H9 (cell line): ENCODE results near the gene SH3TC1. TPM values are rescaled to one million over a fixed set of nuclear protein-coding genes. Genes with fewer than 3 reads are reported as not detected.

ENCODE experiments used
- DNase-seq: peaks from one replicate; pipeline ENCODE4 v3.0.0-alpha.2; 2017
- H2AFZ ChIP-seq: one replicate; pipeline ENCODE4 v1.6.1; 2013; ENCODE audit warnings: mild to moderate bottlenecking, low read length, control low read depth, moderate library complexity
- H2AK5ac ChIP-seq: 2 replicates; pipeline ENCODE4 v1.6.1; 2013; ENCODE audit warnings: low read length, control low read depth, mixed read lengths; ENCODE audit not compliant: insufficient read length
- H2BK120ac ChIP-seq: one replicate; pipeline ENCODE4 v1.6.1; 2013; ENCODE audit warnings: low read depth, mild to moderate bottlenecking, low read length, control low read depth, inconsistent platforms; ENCODE audit not compliant: poor library complexity, severe bottlenecking
- H2BK12ac ChIP-seq: 2 replicates; pipeline ENCODE4 v1.6.1; 2013; ENCODE audit warnings: low read length, control low read depth, mixed read lengths, low read depth; ENCODE audit not compliant: insufficient read length
- H2BK15ac ChIP-seq: 2 replicates; pipeline ENCODE4 v1.6.1; 2013; ENCODE audit warnings: low read depth, low read length, control low read depth
- H2BK20ac ChIP-seq: one replicate; pipeline ENCODE4 v1.6.1; 2013; ENCODE audit warnings: low read depth, mild to moderate bottlenecking, low read length, control low read depth, inconsistent platforms; ENCODE audit not compliant: poor library complexity, severe bottlenecking
- H2BK5ac ChIP-seq: 2 replicates; pipeline ENCODE4 v1.6.1; 2013; ENCODE audit warnings: low read length, control low read depth, mixed read lengths; ENCODE audit not compliant: insufficient read length
- H3K14ac ChIP-seq: 2 replicates; pipeline ENCODE4 v1.6.1; 2013; ENCODE audit warnings: low read length, control low read depth; ENCODE audit not compliant: insufficient read depth
- H3K18ac ChIP-seq: 2 replicates; pipeline ENCODE4 v1.6.1; 2013; ENCODE audit warnings: low read depth, mild to moderate bottlenecking, mixed read lengths, low read length, control low read depth; ENCODE audit not compliant: insufficient read length
- H3K23ac ChIP-seq: 2 replicates; pipeline ENCODE4 v1.6.1; 2013; ENCODE audit warnings: low read length, control low read depth, mixed read lengths, low read depth; ENCODE audit not compliant: insufficient read length
- H3K23me2 ChIP-seq: 2 replicates; pipeline ENCODE4 v1.6.1; 2013; ENCODE audit warnings: low read depth, mild to moderate bottlenecking, mixed read lengths, low read length, control low read depth; ENCODE audit not compliant: insufficient read length, poor library complexity, severe bottlenecking
- H3K27ac ChIP-seq: 2 replicates; pipeline ENCODE4 v1.5.1; 2013; ENCODE audit warnings: low read length, control low read depth, mixed read lengths, low read depth; ENCODE audit not compliant: insufficient read length
- H3K27me3 ChIP-seq: 2 replicates; pipeline ENCODE4 v1.6.1; 2013; ENCODE audit warnings: low read length, control low read depth, inconsistent platforms; ENCODE audit not compliant: insufficient read depth
- H3K4ac ChIP-seq: 2 replicates; pipeline ENCODE4 v1.6.1; 2013; ENCODE audit warnings: low read depth, mild to moderate bottlenecking, control low read depth, inconsistent platforms, low read length, moderate library complexity
- H3K4me1 ChIP-seq: 2 replicates; pipeline ENCODE4 v1.6.1; 2013; ENCODE audit warnings: low read length, control low read depth, inconsistent platforms; ENCODE audit not compliant: insufficient read depth
- H3K4me2 ChIP-seq: 2 replicates; pipeline ENCODE4 v1.6.1; 2013; ENCODE audit warnings: low read length, control low read depth, mixed read lengths; ENCODE audit not compliant: insufficient read length, insufficient read depth
- H3K56ac ChIP-seq: 2 replicates; pipeline ENCODE4 v1.6.1; 2013; ENCODE audit warnings: low read depth, mild to moderate bottlenecking, mixed read lengths, low read length, control low read depth; ENCODE audit not compliant: insufficient read length
- H3K79me1 ChIP-seq: 2 replicates; pipeline ENCODE4 v1.6.1; 2013; ENCODE audit warnings: low read depth, mild to moderate bottlenecking, moderate library complexity, low read length, control low read depth, inconsistent platforms; ENCODE audit not compliant: insufficient read depth, poor library complexity, severe bottlenecking
- H3K79me2 ChIP-seq: 2 replicates; pipeline ENCODE4 v1.6.1; 2013; ENCODE audit warnings: low read length, control low read depth, inconsistent platforms; ENCODE audit not compliant: insufficient read depth
- H3K9ac ChIP-seq: 2 replicates; pipeline ENCODE4 v1.6.1; 2013; ENCODE audit warnings: low read length, control low read depth, mixed read lengths; ENCODE audit not compliant: insufficient read length; ENCODE audit errors: extremely low read depth
- H3K9me3 ChIP-seq: one replicate; pipeline ENCODE4 v1.6.1; 2013; ENCODE audit warnings: low read depth, low read length, inconsistent platforms; ENCODE audit not compliant: control insufficient read depth
- H3T11ph ChIP-seq: one replicate; pipeline ENCODE4 v1.6.1; 2013; ENCODE audit warnings: mild to moderate bottlenecking, low read length, control low read depth, inconsistent platforms
- H4K20me1 ChIP-seq: one replicate; pipeline ENCODE4 v1.6.1; 2013; ENCODE audit not compliant: control insufficient read depth, insufficient read length, insufficient read depth
- H4K5ac ChIP-seq: 2 replicates; pipeline ENCODE4 v1.6.1; 2013; ENCODE audit warnings: low read depth, mild to moderate bottlenecking, mixed read lengths, low read length, control low read depth; ENCODE audit not compliant: insufficient read length
- H4K8ac ChIP-seq: replicated peaks from 2 replicates; pipeline ENCODE4 v1.6.1; 2013; ENCODE audit warnings: low read length, control low read depth, mixed read lengths, low read depth; ENCODE audit not compliant: insufficient read length
- H4K91ac ChIP-seq: 2 replicates; pipeline ENCODE4 v1.6.1; 2013; ENCODE audit warnings: low read depth, mild to moderate bottlenecking, moderate library complexity, mixed read lengths, low read length, control low read depth; ENCODE audit not compliant: insufficient read length
- H3K27ac Mint-ChIP-seq, 3 experiments: 2 replicates in 2 of 3; 3 replicates in 1 of 3; pipeline ENCODE4 v1.8.0; 2020 to 2021; ENCODE audit warnings: mixed read lengths in 3 of 3, mild to moderate bottlenecking in 1 of 3, moderate library complexity in 1 of 3
- H3K27me3 Mint-ChIP-seq: 2 replicates; pipeline ENCODE4 v1.8.0; 2021; ENCODE audit warnings: low read depth, mild to moderate bottlenecking, moderate library complexity, mixed read lengths
- H3K36me3 Mint-ChIP-seq, 3 experiments: 2 replicates in 2 of 3; 3 replicates in 1 of 3; pipeline ENCODE4 v1.8.0; 2020 to 2021; ENCODE audit warnings: low read depth in 3 of 3, mixed read lengths in 3 of 3; ENCODE audit not compliant: insufficient read depth in 1 of 3
- H3K4me1 Mint-ChIP-seq, 2 experiments: 2 replicates each; pipeline ENCODE4 v1.8.0; 2020; ENCODE audit warnings: mixed read lengths in 2 of 2
- H3K4me3 Mint-ChIP-seq, 2 experiments: 2 replicates in 1 of 2; 3 replicates in 1 of 2; pipeline ENCODE4 v1.8.0; 2020 to 2021; ENCODE audit warnings: mild to moderate bottlenecking in 2 of 2, mixed read lengths in 2 of 2, moderate library complexity in 1 of 2
- H3K9me3 Mint-ChIP-seq, 2 experiments: 2 replicates in 1 of 2; 3 replicates in 1 of 2; pipeline ENCODE4 v1.8.0; 2020; ENCODE audit warnings: mild to moderate bottlenecking in 2 of 2, mixed read lengths in 2 of 2, moderate library complexity in 1 of 2
- CTCF ChIP-seq: fragments of 200-600 bp; sonication (generic); conservative IDR thresholded peaks from 3 replicates; pipeline ENCODE4 v1.8.0; 2021; ENCODE audit warnings: antibody characterized with exemption, mild to moderate bottlenecking
- WGBS: extraction: QIAGEN DNeasy Blood & Tissue Kit; methylation state at CpG from one replicate; pipeline ENCODE4 v1.1.7; 2013; ENCODE audit warnings: missing lambda C conversion rate, low lambda C conversion rate, mixed read lengths; ENCODE audit not compliant: insufficient read length; ENCODE audit errors: extremely low coverage; 5-methylcytosine and 5-hydroxymethylcytosine counted together
- total RNA-seq: library from RNA; stranded (reverse); gene quantifications from 2 replicates; pipeline ENCODE4 v1.2.1, GENCODE V29; 2021

SH3TC1 gene
- total RNA-seq, 1 experiment from 2014 or later, result 0.74 TPM

- Histone ChIP-seq H3K9me3 (no peaks in the 10 kb centered on the region), H3K56ac (no peak overlapping the region), H4K91ac (no peak overlapping the region), H3T11ph (no peak overlapping the region), H3K4ac (no peak overlapping the region), H3K79me2 (no peaks in the 10 kb centered on the region), H2AK5ac (no peak overlapping the region), H3K14ac (no peak overlapping the region; the same call in 1 of the 2 replicates), H3K18ac (no peak overlapping the region), H3K9ac (no peak overlapping the region), H2BK120ac (no peak overlapping the region), H3K27ac (no peak overlapping the region), H3K4me1 (no peaks in the 10 kb centered on the region), H4K20me1 (no peaks in the 10 kb centered on the region), H2BK12ac (no peak overlapping the region), H3K4me2 (no peak overlapping the region), H4K5ac (no peak overlapping the region), H3K27me3 (no peaks in the 10 kb centered on the region), H3K23ac (no peak overlapping the region), H4K8ac (no peak overlapping the region), H2AFZ (no peak overlapping the region), H2BK5ac (no peak overlapping the region), H3K23me2 (no peaks in the 10 kb centered on the region), H2BK20ac (no peak overlapping the region), H2BK15ac (no peak overlapping the region), H3K79me1 (no peaks in the 10 kb centered on the region)
- Mint-ChIP-seq H3K36me3 (no peaks in the 10 kb centered on the region), H3K9me3 (no peaks in the 10 kb centered on the region; a peak in 1 of 5 replicates), H3K4me3 (no peak overlapping the region), H3K4me1 (peaks cover 0 to 16% of the 10 kb centered on the region in 2 experiments; a peak in 2 of 4 replicates), H3K27me3 (peaks cover 2% of the 10 kb centered on the region), H3K27ac (no peak overlapping the region)
- no peak for TF ChIP-seq CTCF
- no peak for DNase-seq
- no CpG with 5 or more reads among the region's 23 CpGs for WGBS
These were observed 63.7 kb downstream of the SH3TC1 start for GRCh38 chr4:8262637-8263322.
